ENCODE results near the gene VSIG10L2.

- no peak for TF ChIP-seq POLR2A (IDR thresholded peaks at IDR 0.05)
- TF ChIP-seq, protein P1, sequence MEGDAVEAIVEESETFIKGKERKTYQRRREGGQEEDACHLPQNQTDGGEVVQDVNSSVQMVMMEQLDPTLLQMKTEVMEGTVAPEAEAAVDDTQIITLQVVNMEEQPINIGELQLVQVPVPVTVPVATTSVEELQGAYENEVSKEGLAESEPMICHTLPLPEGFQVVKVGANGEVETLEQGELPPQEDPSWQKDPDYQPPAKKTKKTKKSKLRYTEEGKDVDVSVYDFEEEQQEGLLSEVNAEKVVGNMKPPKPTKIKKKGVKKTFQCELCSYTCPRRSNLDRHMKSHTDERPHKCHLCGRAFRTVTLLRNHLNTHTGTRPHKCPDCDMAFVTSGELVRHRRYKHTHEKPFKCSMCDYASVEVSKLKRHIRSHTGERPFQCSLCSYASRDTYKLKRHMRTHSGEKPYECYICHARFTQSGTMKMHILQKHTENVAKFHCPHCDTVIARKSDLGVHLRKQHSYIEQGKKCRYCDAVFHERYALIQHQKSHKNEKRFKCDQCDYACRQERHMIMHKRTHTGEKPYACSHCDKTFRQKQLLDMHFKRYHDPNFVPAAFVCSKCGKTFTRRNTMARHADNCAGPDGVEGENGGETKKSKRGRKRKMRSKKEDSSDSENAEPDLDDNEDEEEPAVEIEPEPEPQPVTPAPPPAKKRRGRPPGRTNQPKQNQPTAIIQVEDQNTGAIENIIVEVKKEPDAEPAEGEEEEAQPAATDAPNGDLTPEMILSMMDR (IDR thresholded peaks at IDR 0.05) = no peak
Observed at GRCh38 chr11:125934473-125934872, 11.4 kb upstream of the VSIG10L2 start.
